ENCODE measurements around the gene PSMC3IP. TPM values are rescaled to one million over a fixed set of nuclear protein-coding genes. Genes with fewer than 3 reads are reported as not detected.

Gene PSMC3IP
- total RNA-seq, 1 donor from 2014 or later = 26.6 TPM

GRCh38 chr17:42522798-42523278 is 54.7 kb downstream of the PSMC3IP start:
- H3K36me3 Mint-ChIP-seq (ENCODE audit: low read depth) = no peaks in the 10 kb centered on the region
- peaks cover 10% of the 10 kb centered on the region for H3K27me3 Mint-ChIP-seq (ENCODE audit: low read depth)
- intact Hi-C loops (cut with micrococcal nuclease) = loop anchor here (10.0 kb wide), 2 partner anchors 118 to 208 kb away; no protein-coding TSS in a partner anchor
- no peak overlapping the region for H3K27ac Mint-ChIP-seq
- no peak for DNase-seq (ENCODE audit: low spot score)
- no peak overlapping the region for H3K4me3 Mint-ChIP-seq (ENCODE audit: low read depth)
- H3K4me1 Mint-ChIP-seq (ENCODE audit: low read depth) = peaks cover 9% of the 10 kb centered on the region
- H3K9me3 Mint-ChIP-seq = no peaks in the 10 kb centered on the region

Other genes starting within 250 kb of the PSMC3IP start
- 250 and 262 TPM in 2 replicates for gene STAT3, start 189.3 kb downstream of the PSMC3IP start, total RNA-seq
- gene CAVIN1, start 154.5 kb downstream of the PSMC3IP start, total RNA-seq = 3.5 and 3.8 TPM in 2 replicates
- 16.0 and 17.5 TPM in 2 replicates for gene ATP6V0A1, start 118.9 kb downstream of the PSMC3IP start, total RNA-seq
- 17.4 and 19.9 TPM in 2 replicates for gene NAGLU, start 41.5 kb downstream of the PSMC3IP start, total RNA-seq
- gene HSD17B1, start 24.8 kb downstream of the PSMC3IP start, total RNA-seq = 0.91 and 1.4 TPM in 2 replicates
- 90.6 and 91.6 TPM in 2 replicates for gene COASY, start 15.6 kb downstream of the PSMC3IP start, total RNA-seq
- gene MLX, start 10.6 kb downstream of the PSMC3IP start, total RNA-seq = 54.8 and 60.0 TPM in 2 replicates
- gene RETREG3, start 31.6 kb upstream of the PSMC3IP start, total RNA-seq = 37.7 and 39.0 TPM in 2 replicates
- 85.5 and 94.9 TPM in 2 replicates for gene TUBG1, start 32.0 kb upstream of the PSMC3IP start, total RNA-seq
- gene TUBG2, start 81.6 kb upstream of the PSMC3IP start, total RNA-seq = 12.2 and 12.6 TPM in 2 replicates
- gene PLEKHH3, start 99.3 kb upstream of the PSMC3IP start, total RNA-seq = 0.57 and 1.0 TPM in 2 replicates
- 0.16 and 0.23 TPM in 2 replicates for gene CCR10, start 104.1 kb upstream of the PSMC3IP start, total RNA-seq
- 1.3 and 2.4 TPM in 2 replicates for gene CNTNAP1, start 104.8 kb upstream of the PSMC3IP start, total RNA-seq
- gene EZH1, start 167.3 kb upstream of the PSMC3IP start, total RNA-seq = 36.1 and 37.1 TPM in 2 replicates
- gene RAMP2, start 183.5 kb upstream of the PSMC3IP start, total RNA-seq = not detected in 2 replicates
- gene VPS25, start 195.7 kb upstream of the PSMC3IP start, total RNA-seq = 88.8 and 90.4 TPM in 2 replicates
- gene WNK4, start 202.9 kb upstream of the PSMC3IP start, total RNA-seq = 0.16 and 0.28 TPM in 2 replicates
- 51.2 and 51.7 TPM in 2 replicates for gene COA3, start 221.0 kb upstream of the PSMC3IP start, total RNA-seq
- gene CNTD1, start 221.1 kb upstream of the PSMC3IP start, total RNA-seq = 0.09 TPM in 1 of 2 replicates, not detected in the other
- gene BECN1, start 246.6 kb upstream of the PSMC3IP start, total RNA-seq = 97.2 and 104 TPM in 2 replicates

Data from activated T-helper 2 cell treated with anti-CD3 and anti-CD28 coated beads, Interferon-gamma antibody, Interleukin-2, Interleukin-4, amounts not matched to agents 10 μg/mL and 5 μg/mL and 100 μg/mL, durations not matched to agents 14 hours and 24 hours and 36 hours (primary cell).